ENCODE measurements around the gene TNNT3.

DNA sequence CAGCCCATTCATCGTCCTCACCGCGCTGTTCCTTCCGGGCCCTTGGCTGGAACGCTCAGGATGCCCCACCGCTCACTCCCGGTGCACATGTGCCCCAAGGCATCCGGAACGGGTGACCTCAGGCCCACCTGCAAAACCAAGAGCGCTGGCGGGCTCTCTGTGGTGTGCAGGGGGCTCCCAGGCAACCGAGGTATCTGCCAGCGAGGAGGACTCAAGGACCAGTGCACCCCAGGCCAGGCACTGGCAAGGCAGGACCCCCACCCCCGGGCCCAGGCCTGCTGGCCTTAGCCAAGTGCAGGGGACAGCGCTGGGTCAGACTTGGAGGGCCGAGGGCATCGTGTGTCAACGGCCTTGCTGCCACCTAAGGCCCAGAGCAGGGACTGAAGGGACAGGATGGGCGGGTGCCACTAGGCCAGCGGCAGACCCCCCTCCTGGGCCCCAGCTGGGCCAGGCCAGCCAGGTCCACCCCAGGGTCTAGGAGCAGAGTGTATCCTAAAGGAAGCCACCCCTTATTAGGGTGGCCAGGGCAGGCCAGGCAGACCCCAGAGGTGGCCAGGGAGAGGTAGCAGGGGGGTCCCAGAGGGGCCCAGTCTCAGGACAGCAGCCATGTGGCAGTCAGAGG is 8.5 kb downstream of the TNNT3 start:
- TF ChIP-seq POLR2AphosphoS5 (IDR thresholded peaks at IDR 0.05) = no peak
- TF ChIP-seq, protein P1, sequence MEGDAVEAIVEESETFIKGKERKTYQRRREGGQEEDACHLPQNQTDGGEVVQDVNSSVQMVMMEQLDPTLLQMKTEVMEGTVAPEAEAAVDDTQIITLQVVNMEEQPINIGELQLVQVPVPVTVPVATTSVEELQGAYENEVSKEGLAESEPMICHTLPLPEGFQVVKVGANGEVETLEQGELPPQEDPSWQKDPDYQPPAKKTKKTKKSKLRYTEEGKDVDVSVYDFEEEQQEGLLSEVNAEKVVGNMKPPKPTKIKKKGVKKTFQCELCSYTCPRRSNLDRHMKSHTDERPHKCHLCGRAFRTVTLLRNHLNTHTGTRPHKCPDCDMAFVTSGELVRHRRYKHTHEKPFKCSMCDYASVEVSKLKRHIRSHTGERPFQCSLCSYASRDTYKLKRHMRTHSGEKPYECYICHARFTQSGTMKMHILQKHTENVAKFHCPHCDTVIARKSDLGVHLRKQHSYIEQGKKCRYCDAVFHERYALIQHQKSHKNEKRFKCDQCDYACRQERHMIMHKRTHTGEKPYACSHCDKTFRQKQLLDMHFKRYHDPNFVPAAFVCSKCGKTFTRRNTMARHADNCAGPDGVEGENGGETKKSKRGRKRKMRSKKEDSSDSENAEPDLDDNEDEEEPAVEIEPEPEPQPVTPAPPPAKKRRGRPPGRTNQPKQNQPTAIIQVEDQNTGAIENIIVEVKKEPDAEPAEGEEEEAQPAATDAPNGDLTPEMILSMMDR (IDR thresholded peaks at IDR 0.05) = no peak
- TF ChIP-seq POLR2A (IDR thresholded peaks at IDR 0.05) = no peak
- TF ChIP-seq EP300 (IDR thresholded peaks at IDR 0.05) = no peak
